B cell (primary cell): ENCODE results near the gene TTC23. TPM values are rescaled to one million over a fixed set of nuclear protein-coding genes. Genes with fewer than 3 reads are reported as not detected.
"Not testable (repeated sequence)": the region's sequence is repeated elsewhere in the genome, so short reads cannot be mapped to it uniquely, and the experiment has no call there.

Experiments
- ATAC-seq: fragments of 200-7000 bp; cut with Tn5 transposase; one replicate; pipeline ENCODE4 v1.10.0; 2021; ENCODE audit warnings: low read depth, mild to moderate bottlenecking, moderate number of reproducible peaks, moderate library complexity
- CTCF ChIA-PET: fragments of 350-600 bp; sonication (Branson Sonifier 250); formaldehyde crosslinking; loops from one replicate; lab custom pipeline; 2021; ENCODE audit warnings: antibody characterized with exemption, inconsistent platforms; lab: Charles Lee
- POLR2A ChIA-PET: fragments of 350-600 bp; sonication (Branson Sonifier 250); formaldehyde crosslinking; loops from one replicate; lab custom pipeline; 2021; ENCODE audit warnings: antibody characterized with exemption; lab: Charles Lee
- DNase-seq: peaks from one replicate; pipeline ENCODE4 v3.0.0; 2013
- H2AFZ ChIP-seq: 2 replicates; pipeline ENCODE4 v1.6.1; 2012; ENCODE audit warnings: mild to moderate bottlenecking, low read depth, low read length; ENCODE audit not compliant: insufficient read depth, poor library complexity, severe bottlenecking
- H3K27ac ChIP-seq, 2 donors: 1 replicate in 1 of 2; 2 replicates in 1 of 2; pipeline ENCODE4 v1.5.1; 2012 to 2013; ENCODE audit warnings: low read length in 2 of 2, mild to moderate bottlenecking in 2 of 2, moderate library complexity in 1 of 2
- H3K27me3 ChIP-seq, 4 experiments: fragments of 200-600 bp in 1 of 4; sonication (generic) in 1 of 4; replicated peaks in 1 of 4; 1 replicate in 2 of 4; 2 replicates in 2 of 4; pipeline versions ENCODE4 v1.6.1 to v1.7.0; 2013 to 2016; ENCODE audit warnings: low read length in 3 of 4, mild to moderate bottlenecking in 2 of 4, mixed read lengths in 1 of 4, moderate library complexity in 1 of 4; ENCODE audit not compliant: insufficient read depth in 4 of 4, control insufficient read depth in 3 of 4; ENCODE audit errors: control extremely low read depth in 1 of 4
- H3K36me3 ChIP-seq, 2 experiments: replicated peaks in 1 of 2; 1 replicate in 1 of 2; 2 replicates in 1 of 2; pipeline versions ENCODE4 v1.6.1 to v1.7.1; 2013; ENCODE audit warnings: low read length in 1 of 2; ENCODE audit not compliant: insufficient read depth in 2 of 2, control insufficient read depth in 1 of 2; ENCODE audit errors: control extremely low read depth in 1 of 2, extremely low read depth in 1 of 2
- H3K4me1 ChIP-seq, 2 donors: fragments of 200-600 bp in 1 of 2; sonication (generic) in 1 of 2; 1 replicate in 1 of 2; 2 replicates in 1 of 2; pipeline versions ENCODE4 v1.5.1 to v1.6.1; 2013 to 2017; ENCODE audit warnings: low read length in 2 of 2; ENCODE audit not compliant: control insufficient read depth in 2 of 2, insufficient read depth in 2 of 2
- H3K4me2 ChIP-seq: replicated peaks from 2 replicates; pipeline ENCODE3; 2012; ENCODE audit warnings: mild to moderate bottlenecking, low read depth, low read length; ENCODE audit not compliant: poor library complexity, severe bottlenecking
- H3K4me3 ChIP-seq, 5 experiments: fragments of 200-600 bp in 1 of 5; sonication (generic) in 1 of 5; 1 replicate in 3 of 5; 2 replicates in 2 of 5; pipeline versions ENCODE4 v1.5.1 to v1.7.0; 2011 to 2016; ENCODE audit warnings: low read length in 4 of 5, mild to moderate bottlenecking in 4 of 5, low read depth in 2 of 5, control low read depth in 1 of 5, moderate library complexity in 1 of 5; ENCODE audit not compliant: insufficient read depth in 1 of 5; ENCODE audit errors: control extremely low read depth in 1 of 5, extremely low read depth in 1 of 5
- H3K79me2 ChIP-seq: fragments of 200-600 bp; sonication (generic); one replicate; pipeline ENCODE4 v1.6.0; 2016; ENCODE audit warnings: low read length; ENCODE audit not compliant: control insufficient read depth, insufficient read depth
- H3K9ac ChIP-seq: fragments of 200-600 bp; sonication (generic); 2 replicates; pipeline ENCODE4 v1.6.1; 2017; ENCODE audit warnings: mild to moderate bottlenecking, low read length, moderate library complexity
- H3K9me3 ChIP-seq, 3 donors: one replicate each; pipeline versions ENCODE4 v1.6.1 to v1.7.1; 2013; ENCODE audit warnings: low read length in 2 of 3; ENCODE audit not compliant: control insufficient read depth in 2 of 3, insufficient read depth in 1 of 3; ENCODE audit errors: control extremely low read depth in 1 of 3
- H4K20me1 ChIP-seq: 2 replicates; pipeline ENCODE4 v1.6.0; 2012; ENCODE audit warnings: mild to moderate bottlenecking, low read length; ENCODE audit not compliant: insufficient read depth, control insufficient read depth, poor library complexity, severe bottlenecking
- H3K27ac Mint-ChIP-seq: one replicate; pipeline ENCODE4 v1.8.0; 2021; ENCODE audit warnings: mixed read lengths
- H3K27me3 Mint-ChIP-seq: one replicate; pipeline ENCODE4 v1.8.0; 2021; ENCODE audit warnings: mixed read lengths
- H3K4me1 Mint-ChIP-seq: one replicate; pipeline ENCODE4 v1.8.0; 2021; ENCODE audit warnings: mixed read lengths
- H3K4me3 Mint-ChIP-seq: one replicate; pipeline ENCODE4 v1.8.0; 2021; ENCODE audit warnings: mixed read lengths
- H3K9me3 Mint-ChIP-seq: one replicate; pipeline ENCODE4 v1.8.0; 2022; ENCODE audit warnings: mixed read lengths; ENCODE audit not compliant: insufficient read depth
- EZH2 ChIP-seq: IDR thresholded peaks from 2 replicates; pipeline ENCODE4 v1.6.1; 2012; ENCODE audit warnings: borderline replicate concordance, low read depth, mild to moderate bottlenecking, moderate library complexity, low read length; ENCODE audit not compliant: insufficient read depth, poor library complexity, severe bottlenecking
- WGBS: methylation state at CpG from one replicate; pipeline ENCODE4 v1.1.5; 2013; ENCODE audit warnings: missing lambda C conversion rate; ENCODE audit not compliant: insufficient coverage; 5-methylcytosine and 5-hydroxymethylcytosine counted together
- intact Hi-C: fragments of 100-400 bp; cut with micrococcal nuclease; formaldehyde crosslinking; loops from one replicate; pipeline ENCODE4 v1.10.0; 2022
- polyA plus RNA-seq: library from polyadenylated mRNA; depleted of rRNA; stranded (reverse); fragments of >200 nt; gene quantifications from 2 replicates; pipeline ENCODE4 v1.2.3, GENCODE V29; 2012
- total RNA-seq, 2 donors: library from RNA; stranded (reverse); fragments of 120-200 nt in 1 of 2; gene quantifications; 1 replicate in 1 of 2; 2 replicates in 1 of 2; pipeline versions ENCODE4 v1.2.3 to v1.2.4, GENCODE V29; 2013 to 2022
- TF ChIP-seq, protein P1 (sequence below): fragments of 200-600 bp; IDR thresholded peaks from one replicate; pipeline ENCODE4 v1.8.0; 2022; ENCODE audit warnings: antibody characterized with exemption, mild to moderate bottlenecking

TTC23 gene
- total and polyA plus RNA-seq, 2 donors (not counting 1 experiment from before 2014, with no cell fraction given), result 0.15 to 1.9 TPM

DNA sequence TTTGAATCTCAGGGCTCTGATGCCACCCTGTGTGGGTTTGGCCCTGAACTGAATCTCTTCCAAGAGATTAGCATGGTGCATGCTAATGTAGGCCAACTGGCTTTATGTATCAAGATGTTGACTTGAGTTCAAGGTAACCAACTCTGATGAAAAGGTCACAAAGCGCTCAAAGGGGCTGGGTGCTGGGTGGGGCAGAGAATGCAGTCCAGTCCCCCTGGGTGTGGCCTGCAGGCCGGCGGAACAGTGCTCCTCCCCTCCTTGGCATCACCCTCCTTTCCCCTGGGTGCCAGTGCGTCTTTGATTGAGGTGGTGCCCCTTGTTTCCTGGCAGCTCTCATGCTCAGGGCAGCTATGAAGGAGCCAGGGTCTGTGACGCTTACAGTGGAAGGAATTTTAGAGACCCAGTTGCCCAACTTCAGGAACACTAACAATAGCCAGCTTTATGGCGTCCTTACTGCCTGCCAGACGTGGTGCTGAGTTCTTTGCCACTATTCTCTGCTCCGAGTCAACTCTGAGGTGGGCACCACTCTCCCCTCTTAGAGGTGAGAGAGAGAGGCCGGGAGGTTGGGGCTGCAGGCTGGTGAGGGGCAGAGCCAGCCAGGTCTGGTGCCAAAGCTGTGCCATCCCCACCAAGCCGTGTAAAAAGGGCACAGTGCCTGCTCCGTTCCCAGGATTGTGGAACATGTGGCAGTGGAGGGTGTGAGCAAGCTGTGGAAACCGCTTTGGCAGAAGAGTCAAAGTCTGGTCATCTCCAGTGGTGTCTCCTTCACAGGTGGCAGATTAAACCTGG is 134.7 kb downstream of the TTC23 start:
- Histone ChIP-seq H3K4me2 (no peak overlapping the region), H3K27me3 (no peaks in the 10 kb centered on the region), H3K79me2 (no peaks in the 10 kb centered on the region), H3K9ac (no peak overlapping the region), H4K20me1 (no peaks in the 10 kb centered on the region), H3K27ac (no peak overlapping the region), H3K36me3 (no peaks in the 10 kb centered on the region), H3K9me3 (no peaks in the 10 kb centered on the region), H3K4me1 (no peaks in the 10 kb centered on the region), H2AFZ (no peak overlapping the region), H3K4me3 (no peak overlapping the region)
- Mint-ChIP-seq H3K4me1 (no peaks in the 10 kb centered on the region), H3K27me3 (peaks cover 9% of the 10 kb centered on the region), H3K4me3 (no peak overlapping the region), H3K27ac (no peak overlapping the region), H3K9me3 (no peaks in the 10 kb centered on the region)
- no peak for TF ChIP-seq EZH2
- TF ChIP-seq, protein P1, sequence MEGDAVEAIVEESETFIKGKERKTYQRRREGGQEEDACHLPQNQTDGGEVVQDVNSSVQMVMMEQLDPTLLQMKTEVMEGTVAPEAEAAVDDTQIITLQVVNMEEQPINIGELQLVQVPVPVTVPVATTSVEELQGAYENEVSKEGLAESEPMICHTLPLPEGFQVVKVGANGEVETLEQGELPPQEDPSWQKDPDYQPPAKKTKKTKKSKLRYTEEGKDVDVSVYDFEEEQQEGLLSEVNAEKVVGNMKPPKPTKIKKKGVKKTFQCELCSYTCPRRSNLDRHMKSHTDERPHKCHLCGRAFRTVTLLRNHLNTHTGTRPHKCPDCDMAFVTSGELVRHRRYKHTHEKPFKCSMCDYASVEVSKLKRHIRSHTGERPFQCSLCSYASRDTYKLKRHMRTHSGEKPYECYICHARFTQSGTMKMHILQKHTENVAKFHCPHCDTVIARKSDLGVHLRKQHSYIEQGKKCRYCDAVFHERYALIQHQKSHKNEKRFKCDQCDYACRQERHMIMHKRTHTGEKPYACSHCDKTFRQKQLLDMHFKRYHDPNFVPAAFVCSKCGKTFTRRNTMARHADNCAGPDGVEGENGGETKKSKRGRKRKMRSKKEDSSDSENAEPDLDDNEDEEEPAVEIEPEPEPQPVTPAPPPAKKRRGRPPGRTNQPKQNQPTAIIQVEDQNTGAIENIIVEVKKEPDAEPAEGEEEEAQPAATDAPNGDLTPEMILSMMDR, result no peak
- ATAC-seq (no peak), DNase-seq (no peak)
- ChIA-PET POLR2A (no interaction called here), CTCF (no interaction called here)
- 82% methylated on average over 9 of the region's 12 CpGs for WGBS
- intact Hi-C loops, result no loop called here

DNA sequence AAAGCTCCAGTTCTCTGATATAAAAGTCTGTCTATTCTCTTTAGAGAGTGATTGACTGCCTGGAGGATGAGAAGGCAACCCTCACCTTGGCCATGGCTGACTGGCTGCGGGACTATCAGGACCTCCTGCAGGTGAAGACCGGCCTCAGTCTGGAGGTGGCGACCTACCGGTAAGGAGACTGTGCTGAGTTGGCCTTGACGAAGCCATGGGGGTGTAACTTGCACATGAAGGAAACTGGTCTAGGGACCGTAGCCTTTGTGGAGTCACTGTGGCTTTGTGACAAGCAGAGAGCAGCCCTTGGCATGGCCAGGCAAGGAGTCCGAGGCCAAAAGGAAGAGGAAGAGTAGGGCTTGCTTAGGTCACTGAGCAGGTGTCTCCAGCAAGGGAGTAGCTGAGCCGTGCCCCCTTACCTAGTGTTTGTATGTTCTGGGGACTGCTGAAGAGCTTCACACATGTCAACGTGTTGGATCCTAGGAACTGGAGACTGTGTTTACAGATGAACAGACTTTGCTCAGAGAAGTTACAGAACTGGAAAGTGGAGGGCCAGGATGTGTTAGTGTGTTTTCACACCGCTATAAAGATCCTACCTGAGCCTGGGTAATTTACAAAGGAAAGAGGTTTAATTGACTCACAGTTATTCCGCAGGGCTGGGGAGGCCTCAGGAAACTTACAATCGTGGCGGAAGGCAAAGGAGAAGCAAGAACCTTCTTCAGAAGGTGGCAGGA is 135.7 kb downstream of the TTC23 start:
- no peak overlapping the region for H2AFZ ChIP-seq
- no peaks in the 10 kb centered on the region for H4K20me1 ChIP-seq
- H3K4me1 ChIP-seq, result no peaks in the 10 kb centered on the region
- H3K27ac ChIP-seq, result no peak overlapping the region
- ChIA-PET POLR2A (no interaction called here), CTCF (no interaction called here)
- H3K36me3 ChIP-seq, result no peaks in the 10 kb centered on the region
- intact Hi-C loops, result no loop called here
- ATAC-seq (no peak), DNase-seq (no peak)
- WGBS, result 95% methylated on average over 10 of the region's 13 CpGs
- no peaks in the 10 kb centered on the region for H3K79me2 ChIP-seq
- no peaks in the 10 kb centered on the region for H3K4me1 Mint-ChIP-seq
- H3K4me2 ChIP-seq, result no peak overlapping the region
- H3K9me3 ChIP-seq, result no peaks in the 10 kb centered on the region
- H3K27me3 Mint-ChIP-seq, result peaks cover 17% of the 10 kb centered on the region
- H3K9me3 Mint-ChIP-seq, result no peaks in the 10 kb centered on the region
- no peak overlapping the region for H3K4me3 ChIP-seq
- H3K9ac ChIP-seq, result no peak overlapping the region
- TF ChIP-seq EZH2, result no peak
- TF ChIP-seq, protein P1, result no peak
- no peak overlapping the region for H3K4me3 Mint-ChIP-seq
- no peak overlapping the region for H3K27ac Mint-ChIP-seq
- no peaks in the 10 kb centered on the region for H3K27me3 ChIP-seq

DNA sequence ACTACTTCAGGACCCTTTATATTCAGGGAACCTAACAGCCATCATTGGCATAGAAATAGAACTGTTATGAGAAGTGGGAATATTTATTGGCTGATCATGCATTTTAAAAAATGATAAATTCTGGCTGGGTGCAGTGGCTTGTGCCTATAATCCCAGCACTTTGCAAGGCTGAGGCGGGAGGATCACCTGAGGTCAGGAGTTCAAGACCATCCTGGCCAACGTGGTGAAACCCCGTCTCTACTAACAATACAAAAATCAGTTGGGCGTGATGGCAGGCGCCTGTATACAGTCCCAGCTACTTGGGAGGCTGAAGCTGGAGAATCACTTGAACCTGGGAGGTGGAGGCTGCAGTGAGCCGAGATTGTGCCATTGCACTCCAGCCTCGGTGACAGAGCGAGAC is 137.7 kb downstream of the TTC23 start:
- H3K4me3 ChIP-seq, H3K27ac Mint-ChIP-seq, ATAC-seq, H3K4me1 ChIP-seq, H3K9me3 Mint-ChIP-seq, H4K20me1 ChIP-seq, H3K27ac ChIP-seq, H3K79me2 ChIP-seq, H3K9ac ChIP-seq, H3K36me3 ChIP-seq, H3K9me3 ChIP-seq, POLR2A ChIA-PET, H3K4me3 Mint-ChIP-seq, H3K4me1 Mint-ChIP-seq, intact Hi-C loops, DNase-seq, H3K27me3 ChIP-seq, H2AFZ ChIP-seq, H3K4me2 ChIP-seq: not testable (repeated sequence)
- WGBS, result 96% methylated on average over 5 of the region's 8 CpGs
- peaks cover 23% of the 10 kb centered on the region for H3K27me3 Mint-ChIP-seq
- CTCF ChIA-PET, result interaction anchor here (0.8 kb wide), 1 partner anchor 11 kb away, joined by 3 read pairs; no protein-coding TSS in a partner anchor
